Breast epithelium (tissue), 4 donors: ENCODE measurements around the gene ADCY4. TPM values are rescaled to one million over a fixed set of nuclear protein-coding genes. Genes with fewer than 3 reads are reported as not detected.

Source experiments
- DNase-seq, 2 donors: peaks; one replicate each; pipeline ENCODE4 v3.0.0-alpha.2; 2019; ENCODE audit warnings: low spot score in 2 of 2
- H3K27ac ChIP-seq, 2 donors: fragments of 200-600 bp; sonication (generic) in 1 of 2; one replicate each; pipeline ENCODE4 v1.5.1; 2016 to 2019; ENCODE audit warnings: mild to moderate bottlenecking in 1 of 2
- H3K27me3 ChIP-seq, 2 donors: fragments of 200-600 bp; sonication (generic) in 1 of 2; one replicate each; pipeline versions ENCODE4 v1.5.1 to v1.6.0; 2017 to 2019; ENCODE audit warnings: control low read depth in 1 of 2, mild to moderate bottlenecking in 1 of 2
- H3K36me3 ChIP-seq: fragments of 200-600 bp; one replicate; pipeline ENCODE4 v1.5.1; 2019
- H3K4me1 ChIP-seq, 2 donors: fragments of 200-600 bp; sonication (generic); one replicate each; pipeline ENCODE4 v1.5.1; 2016 to 2019; ENCODE audit warnings: control low read depth in 1 of 2
- H3K4me3 ChIP-seq, 3 donors: fragments of 200-600 bp; sonication (generic); 1 replicate in 2 of 3; 2 replicates in 1 of 3; pipeline ENCODE4 v1.5.1; 2016 to 2019; ENCODE audit warnings: mild to moderate bottlenecking in 3 of 3, moderate library complexity in 2 of 3
- H3K9me3 ChIP-seq, 2 donors: fragments of 200-600 bp; sonication (generic) in 1 of 2; one replicate each; pipeline ENCODE4 v1.5.1; 2016 to 2019; ENCODE audit warnings: control low read depth in 1 of 2
- CTCF ChIP-seq, 3 donors: fragments of 450-650 bp; IDR thresholded peaks; one replicate each; pipeline ENCODE4 v1.5.1; 2016 to 2017; ENCODE audit warnings: antibody characterized with exemption in 3 of 3, mild to moderate bottlenecking in 3 of 3, moderate library complexity in 3 of 3
- POLR2A ChIP-seq: fragments of 450-650 bp; IDR thresholded peaks from one replicate; pipeline ENCODE4 v1.6.1; 2016; ENCODE audit warnings: antibody characterized with exemption, mild to moderate bottlenecking, moderate library complexity
- POLR2AphosphoS5 ChIP-seq, 3 donors: sonication (generic); formaldehyde crosslinking; IDR thresholded peaks; one replicate each; pipeline ENCODE4 v1.6.1; 2017; ENCODE audit warnings: antibody characterized with exemption in 3 of 3
- intact Hi-C: fragments of 100-400 bp; cut with DNase I; formaldehyde crosslinking; loops from one replicate; pipeline ENCODE4 v1.15.1; 2023; ENCODE audit warnings: low total_unique reads
- total RNA-seq, 3 donors: library from RNA; depleted of rRNA; stranded (reverse); fragments of >200 nt; gene quantifications; one replicate each; pipeline ENCODE4 v1.1.0, GENCODE V29; 2016

ADCY4 gene
- total RNA-seq, 3 donors from 2014 or later = 13.8 to 60.6 (median 27.7) TPM

- no peaks in the 10 kb centered on the region for H3K27me3 ChIP-seq
- DNase-seq = peak in 1 of 2 donors; percentile 41
- H3K27ac ChIP-seq = peak overlapping the region; percentile 92 to 95
- H3K4me3 ChIP-seq = peak overlapping the region; percentile 63 to 99 (median 94)
- peaks cover 4 to 11% of the 10 kb centered on the region in 2 donors for H3K4me1 ChIP-seq
- TF ChIP-seq CTCF (IDR thresholded peaks at IDR 0.05) = no peak
- TF ChIP-seq POLR2AphosphoS5 (IDR thresholded peaks at IDR 0.05) = no peak
- TF ChIP-seq POLR2A = no peak
- H3K36me3 ChIP-seq = peaks cover 9% of the 10 kb centered on the region
- intact Hi-C loops = no loop called here
- H3K9me3 ChIP-seq = no peaks in the 10 kb centered on the region
These were observed 36.0 kb downstream of the ADCY4 start for GRCh38 chr14:24298892-24299254.

GRCh38 chr14:24297190-24297964, 37.5 kb downstream of the ADCY4 start:
- peak overlapping the region; percentile 3 to 34 for H3K27ac ChIP-seq
- intact Hi-C loops = no loop called here

GRCh38 chr14:24296341-24297157, 38.3 kb downstream of the ADCY4 start:
- TF ChIP-seq CTCF (IDR thresholded peaks at IDR 0.05) (peak in 2 of 3 donors; percentile 63 to 70), POLR2AphosphoS5 (IDR thresholded peaks at IDR 0.05) (no peak)
- Histone ChIP-seq H3K9me3 (no peaks in the 10 kb centered on the region), H3K36me3 (peaks cover 4% of the 10 kb centered on the region), H3K4me3 (no peak overlapping the region), H3K4me1 (peaks cover 4 to 11% of the 10 kb centered on the region in 2 donors), H3K27me3 (no peaks in the 10 kb centered on the region), H3K27ac (peak overlapping the region; percentile 3 to 33)
- no peak for DNase-seq
- intact Hi-C loops = no loop called here

More at GRCh38 chr14:24297190-24297964, 37.5 kb downstream of the ADCY4 start:
- Histone ChIP-seq H3K36me3 (peaks cover 4% of the 10 kb centered on the region), H3K27me3 (no peaks in the 10 kb centered on the region), H3K4me3 (no peak overlapping the region), H3K9me3 (no peaks in the 10 kb centered on the region), H3K4me1 (peaks cover 4 to 11% of the 10 kb centered on the region in 2 donors)
- DNase-seq = no peak
- TF ChIP-seq CTCF (IDR thresholded peaks at IDR 0.05) = peak in 2 of 3 donors; percentile 1 to 37
- no peak for TF ChIP-seq POLR2A

- H3K27ac ChIP-seq = no peak overlapping the region
- H3K36me3 ChIP-seq = peaks cover 4% of the 10 kb centered on the region
- H3K4me3 ChIP-seq = no peak overlapping the region
- H3K27me3 ChIP-seq = no peaks in the 10 kb centered on the region
- intact Hi-C loops = no loop called here
- no peak for DNase-seq
- H3K9me3 ChIP-seq = no peaks in the 10 kb centered on the region
- no peaks in the 10 kb centered on the region for H3K4me1 ChIP-seq
- TF ChIP-seq POLR2AphosphoS5 (IDR thresholded peaks at IDR 0.05) (no peak), CTCF (IDR thresholded peaks at IDR 0.05) (no peak), POLR2A (no peak)
These were observed 41.3 kb downstream of the ADCY4 start for GRCh38 chr14:24293525-24293924.
